Measurements from ENCODE around the gene PDGFB.

DNA sequence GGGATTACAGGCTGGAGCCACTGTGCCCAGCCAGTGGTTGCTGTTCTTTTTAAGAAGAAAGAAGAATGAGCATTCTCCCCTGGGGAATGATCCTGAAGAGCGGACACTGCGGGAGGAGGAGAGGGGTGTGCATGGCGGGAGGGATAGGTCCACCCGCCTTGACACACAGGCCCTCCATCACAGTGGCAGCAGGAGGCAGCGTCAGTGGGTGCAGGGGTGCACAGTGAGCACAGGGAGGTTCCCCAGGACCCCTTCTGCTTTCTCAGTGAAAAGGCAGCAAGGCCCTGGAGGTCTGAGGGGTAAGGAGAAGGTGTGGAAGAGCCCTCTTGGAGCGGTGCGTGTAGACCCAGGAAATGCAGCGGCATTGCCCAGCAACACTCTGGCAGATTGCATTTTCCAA is 63.4 kb downstream of the PDGFB start:
- no peak for TF ChIP-seq POLR2AphosphoS5 (IDR thresholded peaks at IDR 0.05)
- TF ChIP-seq CTCF (IDR thresholded peaks at IDR 0.05), result no peak

Measured in upper lobe of left lung (tissue), 4 donors.